CD8-positive, alpha-beta memory T cell (primary cell): ENCODE results near the gene CFAP97D2. TPM values are rescaled to one million over a fixed set of nuclear protein-coding genes. Genes with fewer than 3 reads are reported as not detected.
"Not testable (repeated sequence)": the region's sequence is repeated elsewhere in the genome, so short reads cannot be mapped to it uniquely, and the experiment has no call there.

Experiments used
- CTCF ChIA-PET: fragments of 350-600 bp; sonication (Branson Sonifier 250); formaldehyde crosslinking; loops from one replicate; lab custom pipeline; 2021; ENCODE audit warnings: antibody characterized with exemption; lab: Charles Lee
- POLR2A ChIA-PET: fragments of 350-600 bp; sonication (Branson Sonifier 250); formaldehyde crosslinking; loops from one replicate; lab custom pipeline; 2021; ENCODE audit warnings: antibody characterized with exemption; lab: Charles Lee
- DNase-seq, 5 donors: peaks; one replicate each; pipeline versions ENCODE4 v3.0.0 to v3.0.0-alpha.2; 2020 to 2022; ENCODE audit warnings: mixed read lengths in 1 of 5
- H3K27ac ChIP-seq: one replicate; pipeline ENCODE4 v1.7.0; 2013; ENCODE audit warnings: low read depth, mild to moderate bottlenecking, low read length, moderate library complexity
- H3K27me3 ChIP-seq: 2 replicates; pipeline ENCODE4 v1.7.0; 2013; ENCODE audit warnings: low read length, mild to moderate bottlenecking; ENCODE audit not compliant: insufficient read depth, poor library complexity, severe bottlenecking
- H3K36me3 ChIP-seq: 2 replicates; pipeline ENCODE4 v1.7.0; 2013; ENCODE audit warnings: mild to moderate bottlenecking, low read length, moderate library complexity; ENCODE audit not compliant: insufficient read depth
- H3K4me1 ChIP-seq: 2 replicates; pipeline ENCODE4 v1.7.0; 2013; ENCODE audit warnings: mild to moderate bottlenecking, low read length, moderate library complexity; ENCODE audit not compliant: insufficient read depth
- H3K4me3 ChIP-seq: 2 replicates; pipeline ENCODE4 v1.7.0; 2013; ENCODE audit warnings: mild to moderate bottlenecking, low read length
- H3K9me3 ChIP-seq: 2 replicates; pipeline ENCODE4 v1.7.0; 2013; ENCODE audit warnings: mild to moderate bottlenecking, low read length
- H3K27ac Mint-ChIP-seq, 8 donors: one replicate each; pipeline ENCODE4 v1.8.0; 2020 to 2021; ENCODE audit warnings: mixed read lengths in 8 of 8, mild to moderate bottlenecking in 6 of 8, inconsistent platforms in 3 of 8, moderate library complexity in 3 of 8
- H3K27me3 Mint-ChIP-seq, 2 donors: one replicate each; pipeline ENCODE4 v1.8.0; 2020 to 2021; ENCODE audit warnings: mixed read lengths in 2 of 2, mild to moderate bottlenecking in 1 of 2, moderate library complexity in 1 of 2
- H3K36me3 Mint-ChIP-seq, 3 donors: one replicate each; pipeline ENCODE4 v1.8.0; 2020 to 2021; ENCODE audit warnings: mixed read lengths in 3 of 3, inconsistent platforms in 1 of 3, mild to moderate bottlenecking in 1 of 3
- H3K4me1 Mint-ChIP-seq, 3 donors: one replicate each; pipeline ENCODE4 v1.8.0; 2020 to 2021; ENCODE audit warnings: mixed read lengths in 3 of 3, inconsistent platforms in 1 of 3, mild to moderate bottlenecking in 1 of 3
- H3K4me3 Mint-ChIP-seq, 7 donors: one replicate each; pipeline ENCODE4 v1.8.0; 2020 to 2021; ENCODE audit warnings: mixed read lengths in 7 of 7, mild to moderate bottlenecking in 6 of 7, moderate library complexity in 4 of 7, inconsistent platforms in 2 of 7
- H3K9me3 Mint-ChIP-seq, 5 donors: one replicate each; pipeline ENCODE4 v1.8.0; 2020 to 2022; ENCODE audit warnings: mixed read lengths in 5 of 5, mild to moderate bottlenecking in 3 of 5, moderate library complexity in 2 of 5, inconsistent platforms in 1 of 5
- polyA plus RNA-seq: library from polyadenylated mRNA; unstranded; fragments of 300-500 nt; fragmentation: Illumina TruSeq; gene quantifications from one replicate; pipeline ENCODE4 v1.2.3, GENCODE V29; 2021
- total RNA-seq, 2 experiments: library from RNA; stranded (reverse); gene quantifications; one replicate each; pipeline ENCODE4 v1.2.3, GENCODE V29; 2021

The CFAP97D2 gene
- total and polyA plus RNA-seq, 3 experiments from 2014 or later, result 0.31 TPM; not detected in 2

- CTCF ChIA-PET, result interaction anchor here (1.5 kb wide), 1 partner anchor 36 kb away, joined by 3 read pairs; no protein-coding TSS in a partner anchor
- peak overlapping the region in 5 of 8 donors; percentile 79 to 96 (median 93) for H3K27ac Mint-ChIP-seq
- POLR2A ChIA-PET, result interaction anchor here (1.1 to 1.8 kb wide), 2 partner anchors 14 to 16 kb away, joined by 3 to 5 read pairs; no protein-coding TSS in a partner anchor
- no peaks in the 10 kb centered on the region for H3K36me3 Mint-ChIP-seq
- peaks cover 0 to 2% of the 10 kb centered on the region in 2 donors for H3K27me3 Mint-ChIP-seq
- peaks cover 96% of the 10 kb centered on the region for H3K4me1 ChIP-seq
- peak overlapping the region in 6 of 7 donors; percentile 33 to 68 (median 59) for H3K4me3 Mint-ChIP-seq
- H3K4me3 ChIP-seq, result peak overlapping the region; percentile 39
- peak in 1 of 5 donors; percentile 37 for DNase-seq
- no peaks in the 10 kb centered on the region for H3K9me3 Mint-ChIP-seq
- no peak overlapping the region for H3K27ac ChIP-seq
- H3K9me3 ChIP-seq, result no peaks in the 10 kb centered on the region
- no peaks in the 10 kb centered on the region for H3K36me3 ChIP-seq
- no peaks in the 10 kb centered on the region for H3K27me3 ChIP-seq
- H3K4me1 Mint-ChIP-seq, result peaks cover 26 to 53% (median 51%) of the 10 kb centered on the region in 3 donors
Observed at GRCh38 chr13:114145256-114145655, 33.8 kb upstream of the CFAP97D2 start.

- peak overlapping the region in 6 of 7 donors; percentile 42 to 81 (median 62) for H3K4me3 Mint-ChIP-seq
- Histone ChIP-seq H3K27me3 (no peaks in the 10 kb centered on the region), H3K4me3 (peak overlapping the region; percentile 39), H3K9me3 (no peaks in the 10 kb centered on the region), H3K36me3 (no peaks in the 10 kb centered on the region), H3K4me1 (peaks cover 96% of the 10 kb centered on the region), H3K27ac (no peak overlapping the region)
- peak overlapping the region in 5 of 8 donors; percentile 48 to 96 (median 79) for H3K27ac Mint-ChIP-seq
- peaks cover 0 to 2% of the 10 kb centered on the region in 2 donors for H3K27me3 Mint-ChIP-seq
- H3K4me1 Mint-ChIP-seq, result peaks cover 31 to 58% (median 56%) of the 10 kb centered on the region in 3 donors
- POLR2A ChIA-PET, result interaction anchor here (1.8 kb wide), 1 partner anchor 15 kb away, joined by 5 read pairs; no protein-coding TSS in a partner anchor
- no peaks in the 10 kb centered on the region for H3K9me3 Mint-ChIP-seq
- peak in 1 of 5 donors; percentile 34 for DNase-seq
- CTCF ChIA-PET, result interaction anchor here (1.5 kb wide), 1 partner anchor 36 kb away, joined by 3 read pairs; no protein-coding TSS in a partner anchor
- no peaks in the 10 kb centered on the region for H3K36me3 Mint-ChIP-seq
Observed at GRCh38 chr13:114145722-114146121, 33.3 kb upstream of the CFAP97D2 start.

- POLR2A ChIA-PET, result interaction anchor here (1.8 kb wide), 1 partner anchor 15 kb away, joined by 5 read pairs; no protein-coding TSS in a partner anchor
Observed at GRCh38 chr13:114146173-114146572, 32.9 kb upstream of the CFAP97D2 start.

GRCh38 chr13:114146629-114147028 is 32.4 kb upstream of the CFAP97D2 start:
- ChIA-PET POLR2A (interaction anchor here (1.8 kb wide), 1 partner anchor 16 kb away, joined by 5 read pairs; no protein-coding TSS in a partner anchor), CTCF (no interaction called here)
- Histone ChIP-seq H3K27me3 (no peaks in the 10 kb centered on the region), H3K9me3 (no peaks in the 10 kb centered on the region), H3K4me3 (no peak overlapping the region), H3K27ac (no peak overlapping the region), H3K4me1 (peaks cover 96% of the 10 kb centered on the region), H3K36me3 (no peaks in the 10 kb centered on the region)
- H3K9me3 Mint-ChIP-seq, result no peaks in the 10 kb centered on the region
- H3K27me3 Mint-ChIP-seq, result peaks cover 0 to 2% of the 10 kb centered on the region in 2 donors
- peak overlapping the region; percentile 1 to 81 (median 63) for H3K4me3 Mint-ChIP-seq
- H3K4me1 Mint-ChIP-seq, result peaks cover 40 to 67% (median 65%) of the 10 kb centered on the region in 3 donors
- H3K36me3 Mint-ChIP-seq, result no peaks in the 10 kb centered on the region
- peak in 1 of 5 donors; percentile 43 for DNase-seq
- peak overlapping the region in 5 of 8 donors; percentile 48 to 96 (median 93) for H3K27ac Mint-ChIP-seq

More at GRCh38 chr13:114146173-114146572, 32.9 kb upstream of the CFAP97D2 start:
- H3K36me3 ChIP-seq, result no peaks in the 10 kb centered on the region
- no peaks in the 10 kb centered on the region for H3K27me3 ChIP-seq
- peaks cover 35 to 62% (median 61%) of the 10 kb centered on the region in 3 donors for H3K4me1 Mint-ChIP-seq
- H3K4me1 ChIP-seq, result peaks cover 96% of the 10 kb centered on the region
- DNase-seq, result peak in 1 of 5 donors; percentile 41
- no peak overlapping the region for H3K27ac ChIP-seq
- peak overlapping the region in 6 of 7 donors; percentile 35 to 81 (median 62) for H3K4me3 Mint-ChIP-seq
- H3K4me3 ChIP-seq, result peak overlapping the region; percentile 20
- no peaks in the 10 kb centered on the region for H3K36me3 Mint-ChIP-seq
- H3K27me3 Mint-ChIP-seq, result peaks cover 0 to 2% of the 10 kb centered on the region in 2 donors
- H3K9me3 Mint-ChIP-seq, result no peaks in the 10 kb centered on the region
- peak overlapping the region in 5 of 8 donors; percentile 48 to 96 (median 81) for H3K27ac Mint-ChIP-seq
- CTCF ChIA-PET, result no interaction called here
- no peaks in the 10 kb centered on the region for H3K9me3 ChIP-seq

- ChIA-PET POLR2A (interaction anchor here (0.9 to 1.6 kb wide), 9 partner anchors 8 to 80 kb away, joined by 3 to 22 read pairs (median 7); partner anchors contain the start of gene RASA3), CTCF (interaction anchor here (1.0 to 1.6 kb wide), 10 partner anchors 8 to 80 kb away, joined by 3 to 17 read pairs (median 6); no protein-coding TSS in a partner anchor)
- peaks cover 96% of the 10 kb centered on the region for H3K4me1 ChIP-seq
- Mint-ChIP-seq H3K4me3 (peak overlapping the region; percentile 51 to 85 (median 79)), H3K36me3 (no peaks in the 10 kb centered on the region), H3K9me3 (no peaks in the 10 kb centered on the region), H3K27me3 (peaks cover 0 to 2% of the 10 kb centered on the region in 2 donors), H3K27ac (peak overlapping the region; percentile 91 to 99 (median 98)), H3K4me1 (peaks cover 52 to 77% (median 73%) of the 10 kb centered on the region in 3 donors)
- no peaks in the 10 kb centered on the region for H3K36me3 ChIP-seq
- H3K4me3 ChIP-seq, result peak overlapping the region; percentile 42
- H3K27me3 ChIP-seq, result no peaks in the 10 kb centered on the region
- DNase-seq, result peak in 1 of 5 donors; percentile 43
- no peaks in the 10 kb centered on the region for H3K9me3 ChIP-seq
- H3K27ac ChIP-seq, result peak overlapping the region; percentile 65
Observed at GRCh38 chr13:114147803-114148520, 31.1 kb upstream of the CFAP97D2 start.

GRCh38 chr13:114148521-114148855 is 30.6 kb upstream of the CFAP97D2 start:
- H3K4me3 ChIP-seq, result peak overlapping the region; percentile 42
- peaks cover 0 to 2% of the 10 kb centered on the region in 2 donors for H3K27me3 Mint-ChIP-seq
- DNase-seq, result peak; percentile 76 to 97 (median 96)
- H3K27ac ChIP-seq, result peak overlapping the region; percentile 73
- no peaks in the 10 kb centered on the region for H3K36me3 ChIP-seq
- H3K4me1 Mint-ChIP-seq, result peaks cover 57 to 82% (median 77%) of the 10 kb centered on the region in 3 donors
- H3K27ac Mint-ChIP-seq, result peak overlapping the region; percentile 91 to 99 (median 98)
- H3K27me3 ChIP-seq, result no peaks in the 10 kb centered on the region
- POLR2A ChIA-PET, result interaction anchor here (0.9 to 1.6 kb wide), 9 partner anchors 8 to 81 kb away, joined by 3 to 22 read pairs (median 7); partner anchors contain the start of gene RASA3
- CTCF ChIA-PET, result interaction anchor here (1.0 to 1.6 kb wide), 10 partner anchors 8 to 80 kb away, joined by 3 to 17 read pairs (median 6); no protein-coding TSS in a partner anchor
- H3K4me3 Mint-ChIP-seq, result peak overlapping the region; percentile 51 to 85 (median 79)
- H3K9me3 ChIP-seq, result no peaks in the 10 kb centered on the region
- H3K4me1 ChIP-seq, result peaks cover 95% of the 10 kb centered on the region
- no peaks in the 10 kb centered on the region for H3K9me3 Mint-ChIP-seq
- H3K36me3 Mint-ChIP-seq, result peaks cover 0 to under 1% (median 0%) of the 10 kb centered on the region in 3 donors

GRCh38 chr13:114148886-114149285 is 30.2 kb upstream of the CFAP97D2 start:
- H3K4me1 Mint-ChIP-seq, result peaks cover 61 to 86% (median 81%) of the 10 kb centered on the region in 3 donors
- H3K4me3 Mint-ChIP-seq, result peak overlapping the region; percentile 51 to 85 (median 79)
- H3K27me3 Mint-ChIP-seq, H3K9me3 ChIP-seq, H3K36me3 ChIP-seq, H3K27me3 ChIP-seq, H3K36me3 Mint-ChIP-seq, H3K9me3 Mint-ChIP-seq, DNase-seq: not testable (repeated sequence)
- CTCF ChIA-PET, result interaction anchor here (1.0 to 1.6 kb wide), 8 partner anchors 8 to 79 kb away, joined by 4 to 17 read pairs (median 6); no protein-coding TSS in a partner anchor
- H3K4me3 ChIP-seq, result peak overlapping the region; percentile 13
- H3K27ac ChIP-seq, result peak overlapping the region; percentile 73
- POLR2A ChIA-PET, result interaction anchor here (0.9 to 1.6 kb wide), 6 partner anchors 9 to 77 kb away, joined by 3 to 22 read pairs (median 9); partner anchors contain the start of gene RASA3
- H3K4me1 ChIP-seq, result peaks cover 95% of the 10 kb centered on the region
- peak overlapping the region; percentile 91 to 99 (median 98) for H3K27ac Mint-ChIP-seq
